SK-N-SH (cell line): ENCODE measurements around the gene ANO4. TPM values are rescaled to one million over a fixed set of nuclear protein-coding genes. Genes with fewer than 3 reads are reported as not detected.
A peak's percentile ranks its signal among the peaks of the same experiment; 100 is the strongest.

Experiments
- CTCF ChIA-PET: fragments of 300-600, 350-600 bp; formaldehyde crosslinking; extraction: SDS; loops from one replicate; lab custom pipeline; 2021; lab: Yijun Ruan, JAX
- POLR2A ChIA-PET: fragments of 350-600 bp; sonication (Branson Sonifier 250); formaldehyde crosslinking; extraction: SDS; loops from one replicate; lab custom pipeline; 2020; ENCODE audit warnings: antibody characterized with exemption, inconsistent platforms; lab: Yijun Ruan, JAX
- DNase-seq: peaks from one replicate; pipeline ENCODE4 v3.0.0; 2012
- H2AFZ ChIP-seq: fragments of 200-600 bp; sonication (generic); 2 replicates; pipeline ENCODE4 v1.8.1; 2016; ENCODE audit warnings: antibody characterized with exemption, mild to moderate bottlenecking, low read depth
- H3F3A ChIP-seq: fragments of 200-600 bp; sonication (generic); replicated peaks from 2 replicates; pipeline ENCODE3; 2016; ENCODE audit warnings: antibody characterized with exemption, mild to moderate bottlenecking; ENCODE audit not compliant: insufficient read depth
- H3K27ac ChIP-seq, 2 experiments: fragments of 200-500 bp in 1 of 2; fragments of 200-600 bp in 1 of 2; sonication (Bioruptor generic) in 1 of 2; sonication (generic), shearing (Covaris generic) in 1 of 2; 2 replicates each; pipeline versions ENCODE4 v1.5.1 to v1.6.1; 2014 to 2016; ENCODE audit warnings: low read depth in 2 of 2, inconsistent platforms in 1 of 2, low read length in 1 of 2, mild to moderate bottlenecking in 1 of 2, mixed read lengths in 1 of 2
- H3K27me3 ChIP-seq: fragments of 200-600 bp; sonication (generic), shearing (Covaris generic); 2 replicates; pipeline ENCODE4 v1.6.1; 2016; ENCODE audit warnings: mixed run types; ENCODE audit not compliant: insufficient read depth
- H3K36me3 ChIP-seq, 2 experiments: fragments of 200-500 bp in 1 of 2; fragments of 200-600 bp in 1 of 2; sonication (Bioruptor generic) in 1 of 2; sonication (generic) in 1 of 2; replicated peaks in 1 of 2; 2 replicates each; pipeline versions ENCODE3 to v1.5.1; 2014 to 2016; ENCODE audit warnings: low read length in 1 of 2, mild to moderate bottlenecking in 1 of 2; ENCODE audit not compliant: insufficient read depth in 2 of 2, control insufficient read depth in 1 of 2
- H3K4me1 ChIP-seq, 2 experiments: fragments of 200-500 bp in 1 of 2; fragments of 200-600 bp in 1 of 2; sonication (Bioruptor generic) in 1 of 2; sonication (generic), shearing (Covaris generic) in 1 of 2; 2 replicates each; pipeline versions ENCODE4 v1.5.1 to v1.6.1; 2014 to 2016; ENCODE audit warnings: low read depth in 1 of 2, low read length in 1 of 2, mixed run types in 1 of 2; ENCODE audit not compliant: insufficient read depth in 2 of 2, control insufficient read depth in 1 of 2
- H3K4me2 ChIP-seq: fragments of 200-600 bp; sonication (generic), shearing (Covaris generic); 2 replicates; pipeline ENCODE4 v1.6.1; 2017; ENCODE audit warnings: mixed run types
- H3K4me3 ChIP-seq, 2 experiments: fragments of 200-500 bp in 1 of 2; fragments of 200-600 bp in 1 of 2; sonication (Bioruptor generic) in 1 of 2; sonication (generic), shearing (Covaris generic) in 1 of 2; 2 replicates each; pipeline versions ENCODE4 v1.5.1 to v1.8.1; 2014 to 2016; ENCODE audit warnings: low read depth in 2 of 2, inconsistent platforms in 1 of 2, low read length in 1 of 2, mild to moderate bottlenecking in 1 of 2, mixed read lengths in 1 of 2, moderate library complexity in 1 of 2
- H3K79me2 ChIP-seq: fragments of 200-600 bp; sonication (generic); 2 replicates; pipeline ENCODE4 v1.8.1; 2017; ENCODE audit warnings: mild to moderate bottlenecking; ENCODE audit not compliant: insufficient read depth
- H3K9ac ChIP-seq: fragments of 200-600 bp; sonication (generic); 2 replicates; pipeline ENCODE4 v1.6.1; 2017; ENCODE audit warnings: mixed run types
- H3K9me2 ChIP-seq: fragments of 200-600 bp; sonication (generic); 2 replicates; pipeline ENCODE4 v1.6.1; 2017; ENCODE audit warnings: mixed run types
- H3K9me3 ChIP-seq: fragments of 200-600 bp; sonication (generic); 2 replicates; pipeline ENCODE4 v1.6.1; 2017; ENCODE audit warnings: mixed run types, mild to moderate bottlenecking, moderate library complexity
- H4K20me1 ChIP-seq: fragments of 200-600 bp; sonication (generic); 2 replicates; pipeline ENCODE4 v1.6.1; 2017; ENCODE audit warnings: mild to moderate bottlenecking, mixed run types; ENCODE audit not compliant: insufficient read depth
- CHD2 ChIP-seq: fragments of 150-350 bp; IDR thresholded peaks from 2 replicates; pipeline ENCODE4 v1.6.1; 2018; ENCODE audit warnings: low read length; ENCODE audit not compliant: partially characterized antibody
- CTCF ChIP-seq: fragments of 200-600 bp; sonication (generic); IDR thresholded peaks from 2 replicates; pipeline ENCODE4 v1.6.1; 2017; ENCODE audit warnings: antibody characterized with exemption, mild to moderate bottlenecking, moderate library complexity
- EZH2phosphoT487 ChIP-seq: fragments of 200-600 bp; sonication (generic); IDR thresholded peaks from 2 replicates; pipeline ENCODE4 v1.6.1; 2017; ENCODE audit warnings: low read depth, mixed run types, mild to moderate bottlenecking, antibody characterized with exemption, moderate library complexity, borderline replicate concordance
- FOXJ3 ChIP-seq: sonication (generic); formaldehyde crosslinking; IDR thresholded peaks from 2 replicates; pipeline ENCODE4 v1.5.1; 2020; ENCODE audit warnings: mild to moderate bottlenecking, missing genetic modification reagents
- GABPA ChIP-seq: IDR thresholded peaks from 2 replicates; pipeline ENCODE4 v1.4.0; 2012; ENCODE audit warnings: low read depth, mild to moderate bottlenecking
- GATA2 ChIP-seq: sonication (generic); formaldehyde crosslinking; IDR thresholded peaks from 2 replicates; pipeline ENCODE4 v1.5.0; 2020; ENCODE audit warnings: mild to moderate bottlenecking, missing genetic modification reagents
- IRF3 ChIP-seq: fragments of 150-350 bp; IDR thresholded peaks from 2 replicates; pipeline ENCODE4 v1.6.1; 2016; ENCODE audit warnings: mild to moderate bottlenecking, low read depth, low read length
- JUND ChIP-seq: IDR thresholded peaks from 2 replicates; pipeline ENCODE4 v1.4.0; 2012
- MEF2A ChIP-seq: IDR thresholded peaks from 2 replicates; pipeline ENCODE4 v1.4.0; 2012; ENCODE audit warnings: low read depth, borderline replicate concordance
- NRF1 ChIP-seq: IDR thresholded peaks from 2 replicates; pipeline ENCODE4 v1.6.1; 2012; ENCODE audit warnings: low read depth, mild to moderate bottlenecking, low read length
- PBX3 ChIP-seq: IDR thresholded peaks from 2 replicates; pipeline ENCODE4; 2012
- RAD21 ChIP-seq: IDR thresholded peaks from 2 replicates; pipeline ENCODE4 v1.6.1; 2012; ENCODE audit warnings: mild to moderate bottlenecking, low read length
- REST ChIP-seq: IDR thresholded peaks from 2 replicates; pipeline ENCODE4 v1.6.1; 2012; ENCODE audit warnings: mild to moderate bottlenecking, low read depth, low read length, moderate library complexity
- RFX5 ChIP-seq: IDR thresholded peaks from 2 replicates; pipeline ENCODE4 v1.6.1; 2012; ENCODE audit warnings: mild to moderate bottlenecking, improper control_type of control experiment, low read length
- SMC3 ChIP-seq: IDR thresholded peaks from 2 replicates; pipeline ENCODE4 v1.6.1; 2012; ENCODE audit warnings: low read depth, low read length, improper control_type of control experiment
- TAF1 ChIP-seq: IDR thresholded peaks from 2 replicates; pipeline ENCODE4 v1.6.1; 2012; ENCODE audit warnings: low read depth, mild to moderate bottlenecking, low read length, moderate library complexity, borderline replicate concordance
- TEAD4 ChIP-seq: IDR thresholded peaks from 2 replicates; pipeline ENCODE4 v1.4.0; 2012; ENCODE audit warnings: mild to moderate bottlenecking, borderline replicate concordance; ENCODE audit not compliant: insufficient read depth
- YY1 ChIP-seq: IDR thresholded peaks from 2 replicates; pipeline ENCODE4 v1.4.0; 2012; ENCODE audit warnings: low read depth, mild to moderate bottlenecking
- WGBS: methylation state at CpG from one replicate; pipeline ENCODE4 v1.1.6; 2017; ENCODE audit warnings: low lambda C conversion rate; 5-methylcytosine and 5-hydroxymethylcytosine counted together
- polyA plus RNA-seq, 3 experiments: library from polyadenylated mRNA; depleted of rRNA; stranded (reverse); fragments of >200 nt; gene quantifications; 2 replicates each; pipeline ENCODE4 v1.2.3, GENCODE V29; 2012

Gene ANO4
- polyA plus RNA-seq, 1 of the 3 experiments (the other 2 are of a cell fraction), result 9.4 TPM

GRCh38 chr12:100827901-100828520, 33.4 kb downstream of the ANO4 start:
- Histone ChIP-seq H3K4me3 (no peak overlapping the region; a peak in 1 of 4 replicates), H3K4me2 (no peak overlapping the region), H3K4me1 (no peaks in the 10 kb centered on the region; a peak in 1 of 4 replicates), H3K9me3 (no peaks in the 10 kb centered on the region), H3K36me3 (no peaks in the 10 kb centered on the region), H3K27ac (no peak overlapping the region), H2AFZ (no peak overlapping the region), H3K79me2 (peaks cover 8% of the 10 kb centered on the region; the same call in 1 of the 2 replicates), H3K9ac (no peak overlapping the region), H3K27me3 (no peaks in the 10 kb centered on the region), H4K20me1 (no peaks in the 10 kb centered on the region), H3F3A (peaks cover 22% of the 10 kb centered on the region), H3K9me2 (no peaks in the 10 kb centered on the region)
- DNase-seq, result peak; percentile 10
- ChIA-PET POLR2A (no interaction called here), CTCF (no interaction called here)
- TF ChIP-seq RAD21, result peak; percentile 76
- TF ChIP-seq CTCF, result peak; percentile 84
- peak; percentile 63 for TF ChIP-seq SMC3
- TF ChIP-seq MEF2A, result no peak
- 32% methylated on average over 4 of the region's 4 CpGs for WGBS

GRCh38 chr12:100830003-100830795, 35.6 kb downstream of the ANO4 start:
- Histone ChIP-seq H2AFZ (no peak overlapping the region), H3K27me3 (no peaks in the 10 kb centered on the region), H3K9me2 (no peaks in the 10 kb centered on the region), H3K4me3 (no peak overlapping the region), H3K4me1 (no peaks in the 10 kb centered on the region; a peak in 1 of 4 replicates), H3K4me2 (no peak overlapping the region), H3K9ac (no peak overlapping the region), H3F3A (peaks cover 6% of the 10 kb centered on the region), H3K36me3 (no peaks in the 10 kb centered on the region), H3K27ac (no peak overlapping the region), H3K79me2 (peaks cover 7% of the 10 kb centered on the region; the same call in 1 of the 2 replicates), H4K20me1 (no peaks in the 10 kb centered on the region), H3K9me3 (no peaks in the 10 kb centered on the region)
- CTCF ChIA-PET, result no interaction called here
- 69% methylated on average over 6 of the region's 6 CpGs for WGBS
- no peak for DNase-seq
- TF ChIP-seq JUND, result no peak
- no peak for TF ChIP-seq TAF1
- TF ChIP-seq PBX3, result no peak
- no peak for TF ChIP-seq GATA2 (CRISPR knock-in tag)
- TF ChIP-seq RFX5, result no peak
- TF ChIP-seq FOXJ3 (CRISPR knock-in tag), result no peak
- TF ChIP-seq YY1, result no peak
- no peak for TF ChIP-seq NRF1
- no peak for TF ChIP-seq EZH2phosphoT487
- no peak for TF ChIP-seq TEAD4
- TF ChIP-seq IRF3, result no peak
- no peak for TF ChIP-seq REST
- TF ChIP-seq RAD21, result no peak
- no peak for TF ChIP-seq GABPA
- no peak for TF ChIP-seq CHD2
- POLR2A ChIA-PET, result no interaction called here
